Lung (tissue), 12 donors: ENCODE results near the gene ZFAND6. TPM values are rescaled to one million over a fixed set of nuclear protein-coding genes. Genes with fewer than 3 reads are reported as not detected.
"Not testable (repeated sequence)": the region's sequence is repeated elsewhere in the genome, so short reads cannot be mapped to it uniquely, and the experiment has no call there.

Source experiments
- ATAC-seq: fragments of 200-7000 bp; cut with Tn5 transposase; one replicate; pipeline ENCODE4 v1.9.1; 2020; ENCODE audit warnings: moderate number of reproducible peaks; ENCODE audit not compliant: insufficient read depth, low FRiP score
- DNase-seq, 3 donors: peaks; one replicate each; pipeline ENCODE4 v3.0.0-alpha.2; 2013 to 2017
- H3K27ac ChIP-seq, 2 donors: one replicate each; pipeline ENCODE4 v1.5.1; 2013; ENCODE audit warnings: mild to moderate bottlenecking in 2 of 2, moderate library complexity in 2 of 2, control low read depth in 1 of 2, inconsistent platforms in 1 of 2, low read depth in 1 of 2, low read length in 1 of 2
- H3K27me3 ChIP-seq, 3 donors: one replicate each; pipeline ENCODE4 v1.5.1; 2013; ENCODE audit warnings: low read length in 2 of 3; ENCODE audit not compliant: control insufficient read depth in 3 of 3, insufficient read depth in 3 of 3
- H3K36me3 ChIP-seq, 4 donors: one replicate each; pipeline ENCODE4 v1.5.1; 2013; ENCODE audit warnings: low read length in 4 of 4, mild to moderate bottlenecking in 1 of 4, moderate library complexity in 1 of 4; ENCODE audit not compliant: control insufficient read depth in 4 of 4, insufficient read depth in 4 of 4
- H3K4me1 ChIP-seq, 5 donors: one replicate each; pipeline ENCODE4 v1.5.1; 2013; ENCODE audit warnings: low read length in 5 of 5, mild to moderate bottlenecking in 2 of 5, moderate library complexity in 1 of 5; ENCODE audit not compliant: control insufficient read depth in 5 of 5, insufficient read depth in 5 of 5
- H3K4me3 ChIP-seq: one replicate; pipeline ENCODE4 v1.5.1; 2013; ENCODE audit warnings: mild to moderate bottlenecking, control low read depth, moderate library complexity
- H3K9ac ChIP-seq, 2 donors: one replicate each; pipeline ENCODE4 v1.5.1; 2013; ENCODE audit warnings: low read length in 2 of 2, control low read depth in 1 of 2; ENCODE audit not compliant: insufficient read depth in 1 of 2
- H3K9me3 ChIP-seq, 4 donors: one replicate each; pipeline ENCODE4 v1.5.1; 2013; ENCODE audit warnings: low read length in 3 of 4, mild to moderate bottlenecking in 1 of 4, moderate library complexity in 1 of 4; ENCODE audit not compliant: control insufficient read depth in 4 of 4, insufficient read depth in 3 of 4
- CTCF ChIP-seq: IDR thresholded peaks from 2 replicates; pipeline ENCODE4 v1.5.1; 2012; ENCODE audit warnings: mild to moderate bottlenecking; ENCODE audit errors: control extremely low read depth, extremely low read depth
- WGBS, 2 donors: extraction: QIAGEN DNeasy Blood & Tissue Kit; methylation state at CpG; one replicate each; pipeline ENCODE4 v1.1.7; 2013; 5-methylcytosine and 5-hydroxymethylcytosine counted together
- polyA plus RNA-seq, 2 donors: library from polyadenylated mRNA; stranded (reverse); fragments of 200-250 nt; gene quantifications; one replicate each; pipeline ENCODE4 v1.2.1, GENCODE V29; 2013
- total RNA-seq, 2 donors: library from RNA; depleted of rRNA in 1 of 2; stranded (reverse); fragments of >200 nt in 1 of 2; gene quantifications; one replicate each; pipeline ENCODE4 v1.2.1, GENCODE V29; 2014 to 2021
- donor health status: control.
- donor health status: control.
- donor health status: Bipolar disorder and iron deficiency.
- donor health status: healthy.
- donor health status: DM: yes; HTN: yes; CAD: no.

Gene ZFAND6
- total and polyA plus RNA-seq, 4 donors: 49.6 to 160 (median 81.4) TPM

GRCh38 chr15:80095969-80096368, 36.5 kb downstream of the ZFAND6 start:
- DNase-seq (no peak), ATAC-seq (no peak)
- no peaks in the 10 kb centered on the region for H3K9me3 ChIP-seq
- H3K9ac ChIP-seq: no peak overlapping the region
- no peak for TF ChIP-seq CTCF
- no peak overlapping the region for H3K4me3 ChIP-seq
- 72 to 89% methylated on average over 3 of the region's 3 CpGs for WGBS, 2 donors
- H3K27ac ChIP-seq: no peak overlapping the region
- peaks cover 0 to 1% (median 0%) of the 10 kb centered on the region in 4 donors for H3K36me3 ChIP-seq
- peaks cover 4 to 12% (median 7%) of the 10 kb centered on the region in 5 donors for H3K4me1 ChIP-seq
- H3K27me3 ChIP-seq: no peaks in the 10 kb centered on the region

DNA sequence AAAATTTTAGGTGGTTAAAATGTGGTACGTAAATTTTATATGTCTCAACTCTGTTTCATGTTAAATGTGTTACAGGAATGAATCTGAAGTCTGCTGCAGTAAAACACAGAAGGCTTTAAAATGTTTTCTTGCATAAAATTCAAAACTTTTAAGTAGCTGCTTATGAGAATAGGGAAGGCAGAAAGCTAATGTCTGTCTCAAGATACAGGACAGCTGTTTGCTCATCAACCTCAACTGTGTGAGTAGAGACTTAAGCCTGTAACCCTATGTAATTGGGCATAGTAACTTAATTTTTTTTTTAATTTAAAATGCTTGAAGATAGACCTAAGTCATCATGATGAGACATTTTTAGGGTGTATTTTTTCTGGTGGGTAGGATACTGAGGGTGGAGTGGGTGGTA, 38.9 kb downstream of the ZFAND6 start:
- peaks cover 0 to 3% (median 0%) of the 10 kb centered on the region in 4 donors for H3K36me3 ChIP-seq
- ATAC-seq (no peak), DNase-seq (peak in 2 of 3 donors; percentile 62 to 79)
- no peaks in the 10 kb centered on the region for H3K9me3 ChIP-seq
- no peak for TF ChIP-seq CTCF
- 85 to 91% methylated on average over 1 of the region's 1 CpG for WGBS, 2 donors
- H3K9ac ChIP-seq: no peak overlapping the region
- H3K27ac ChIP-seq: no peak overlapping the region
- no peak overlapping the region for H3K4me3 ChIP-seq
- H3K4me1 ChIP-seq: peaks cover 4 to 12% (median 7%) of the 10 kb centered on the region in 5 donors
- H3K27me3 ChIP-seq: no peaks in the 10 kb centered on the region

DNA sequence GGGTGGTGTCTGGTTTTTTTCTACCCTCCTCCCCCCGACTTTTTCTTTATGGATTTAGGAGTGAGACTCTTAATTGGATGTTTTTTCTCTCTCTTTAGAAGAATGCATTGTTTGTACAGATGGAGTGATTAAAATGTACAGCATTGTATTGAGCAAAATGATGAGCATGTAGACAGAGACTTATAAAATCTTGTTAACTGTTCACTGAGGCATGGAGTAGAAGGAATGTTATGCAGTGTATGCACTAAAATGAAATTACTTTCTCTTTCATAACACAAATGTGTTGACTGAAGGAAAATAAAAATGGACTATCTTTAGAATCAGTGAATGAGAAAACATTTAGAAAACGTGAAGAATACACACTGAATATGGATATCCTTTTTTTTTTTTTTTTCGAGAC, 39.8 kb downstream of the ZFAND6 start:
- ATAC-seq: no peak
- TF ChIP-seq CTCF: no peak
- H3K4me1 ChIP-seq: peaks cover 3 to 12% (median 7%) of the 10 kb centered on the region in 5 donors
- no peak overlapping the region for H3K9ac ChIP-seq
- no peaks in the 10 kb centered on the region for H3K27me3 ChIP-seq
- DNase-seq: peak in 1 of 3 donors; percentile 21
- peaks cover 0 to 6% (median 1%) of the 10 kb centered on the region in 4 donors for H3K36me3 ChIP-seq
- WGBS, 2 donors: 63 to 66% methylated on average over 3 of the region's 3 CpGs
- H3K9me3 ChIP-seq: no peaks in the 10 kb centered on the region
- no peak overlapping the region for H3K4me3 ChIP-seq
- no peak overlapping the region for H3K27ac ChIP-seq

- peaks cover 3 to 11% (median 7%) of the 10 kb centered on the region in 5 donors for H3K4me1 ChIP-seq
- not testable (repeated sequence) for H3K9ac ChIP-seq, H3K27ac ChIP-seq, H3K36me3 ChIP-seq, H3K9me3 ChIP-seq, H3K4me3 ChIP-seq, DNase-seq, H3K27me3 ChIP-seq, ATAC-seq
- 90 to 93% methylated on average over 6 of the region's 6 CpGs for WGBS, 2 donors
Observed at GRCh38 chr15:80099662-80100061, 40.2 kb downstream of the ZFAND6 start.
